WERI-Rb-1 (cell line): ENCODE results near the gene CPN1.

Source experiments
- DNase-seq: peaks from one replicate; pipeline ENCODE4 v3.0.0-alpha.2; 2020
- H3K27ac ChIP-seq: fragments of 250-450 bp; sonication (Bioruptor Pico); 2 replicates; pipeline ENCODE4 v1.5.1; 2020; ENCODE audit warnings: mild to moderate bottlenecking, moderate library complexity
- H3K27me3 ChIP-seq: fragments of 250-450 bp; sonication (Bioruptor Pico); 2 replicates; pipeline ENCODE4 v1.5.1; 2021; ENCODE audit warnings: mild to moderate bottlenecking, low read depth, moderate library complexity; ENCODE audit not compliant: insufficient read depth, severe bottlenecking
- H3K36me3 ChIP-seq: fragments of 250-450 bp; sonication (Bioruptor Pico); 2 replicates; pipeline ENCODE4 v1.5.1; 2020; ENCODE audit warnings: mild to moderate bottlenecking, moderate library complexity
- H3K4me3 ChIP-seq: 2 replicates; pipeline ENCODE4 v1.5.1; 2011; ENCODE audit warnings: low read depth, mild to moderate bottlenecking, control low read depth, low read length
- H3K9me3 ChIP-seq: fragments of 250-450 bp; sonication (Bioruptor Pico); 2 replicates; pipeline ENCODE4 v1.5.1; 2021; ENCODE audit warnings: mild to moderate bottlenecking, moderate library complexity; ENCODE audit not compliant: severe bottlenecking
- CTCF ChIP-seq: IDR thresholded peaks from 2 replicates; pipeline ENCODE4 v1.5.1; 2011; ENCODE audit warnings: low read depth, mild to moderate bottlenecking, control low read depth, inconsistent platforms, low read length

Gene CPN1

GRCh38 chr10:100046021-100046486, 35.6 kb downstream of the CPN1 start:
- H3K27ac ChIP-seq = no peak overlapping the region
- peak; percentile 93 for TF ChIP-seq CTCF

GRCh38 chr10:100045592-100045991, 36.1 kb downstream of the CPN1 start:
- TF ChIP-seq CTCF = no peak
- no peak overlapping the region for H3K4me3 ChIP-seq
- no peak for DNase-seq

More at GRCh38 chr10:100046021-100046486, 35.6 kb downstream of the CPN1 start:
- Histone ChIP-seq H3K27me3 (no peaks in the 10 kb centered on the region), H3K36me3 (no peaks in the 10 kb centered on the region), H3K4me3 (no peak overlapping the region), H3K9me3 (no peaks in the 10 kb centered on the region)
- DNase-seq = peak; percentile 90

GRCh38 chr10:100043796-100044195, 37.9 kb downstream of the CPN1 start:
- DNase-seq = no peak
- no peaks in the 10 kb centered on the region for H3K27me3 ChIP-seq
- no peaks in the 10 kb centered on the region for H3K36me3 ChIP-seq
- H3K27ac ChIP-seq = no peak overlapping the region
- no peaks in the 10 kb centered on the region for H3K9me3 ChIP-seq
- no peak overlapping the region for H3K4me3 ChIP-seq
- no peak for TF ChIP-seq CTCF

More at GRCh38 chr10:100045592-100045991, 36.1 kb downstream of the CPN1 start:
- no peaks in the 10 kb centered on the region for H3K27me3 ChIP-seq
- no peaks in the 10 kb centered on the region for H3K9me3 ChIP-seq
- H3K27ac ChIP-seq = no peak overlapping the region
- H3K36me3 ChIP-seq = no peaks in the 10 kb centered on the region

GRCh38 chr10:100043344-100043743, 38.3 kb downstream of the CPN1 start:
- DNase-seq = no peak
- Histone ChIP-seq H3K4me3 (no peak overlapping the region), H3K9me3 (no peaks in the 10 kb centered on the region), H3K27ac (no peak overlapping the region), H3K36me3 (no peaks in the 10 kb centered on the region), H3K27me3 (no peaks in the 10 kb centered on the region)
- TF ChIP-seq CTCF = no peak

GRCh38 chr10:100041306-100042002, 40.2 kb downstream of the CPN1 start:
- Histone ChIP-seq H3K9me3 (no peaks in the 10 kb centered on the region), H3K36me3 (no peaks in the 10 kb centered on the region), H3K4me3 (no peak overlapping the region), H3K27me3 (no peaks in the 10 kb centered on the region), H3K27ac (no peak overlapping the region)
- no peak for TF ChIP-seq CTCF
- DNase-seq = no peak
